HepG2 (cell line): ENCODE measurements around the gene ABT1. TPM values are rescaled to one million over a fixed set of nuclear protein-coding genes. Genes with fewer than 3 reads are reported as not detected.

ENCODE experiments used
- ARNT2 ChIP-seq: sonication (generic); formaldehyde crosslinking; IDR thresholded peaks from 2 replicates; pipeline ENCODE4 v1.8.0; 2022; ENCODE audit warnings: mild to moderate bottlenecking, low read depth, missing genetic modification reagents, moderate library complexity
- CEBPZ ChIP-seq: IDR thresholded peaks from 2 replicates; pipeline ENCODE4 v1.6.1; 2012; ENCODE audit warnings: low read length, improper control_type of control experiment
- EEA1 ChIP-seq: sonication (generic); formaldehyde crosslinking; IDR thresholded peaks from 2 replicates; pipeline ENCODE4 v1.5.1; 2020; ENCODE audit warnings: mild to moderate bottlenecking, missing genetic modification reagents, borderline replicate concordance
- MBNL3 ChIP-seq: fragments of 250-450 bp; sonication (Bioruptor Pico); conservative IDR thresholded peaks from 2 replicates; pipeline ENCODE4 v1.8.0; 2022; ENCODE audit warnings: mild to moderate bottlenecking, inconsistent platforms
- NCOA5 ChIP-seq: sonication (generic); formaldehyde crosslinking; IDR thresholded peaks from 2 replicates; pipeline ENCODE4 v1.4.0; 2020; ENCODE audit warnings: missing genetic modification reagents
- NFE2L2 ChIP-seq: fragments of 150-350 bp; IDR thresholded peaks from 2 replicates; pipeline ENCODE4 v1.6.1; 2014; ENCODE audit warnings: low read length
- NRL ChIP-seq: sonication (generic); formaldehyde crosslinking; IDR thresholded peaks from 2 replicates; pipeline ENCODE4 v1.5.0; 2020; ENCODE audit warnings: missing genetic modification reagents, mild to moderate bottlenecking, moderate library complexity, borderline replicate concordance
- REPIN1 ChIP-seq: sonication (generic); formaldehyde crosslinking; IDR thresholded peaks from 2 replicates; pipeline ENCODE4 v1.8.0; 2022; ENCODE audit warnings: missing genetic modification reagents, low read depth, mild to moderate bottlenecking, borderline replicate concordance
- SMYD3 ChIP-seq: sonication (generic); formaldehyde crosslinking; IDR thresholded peaks from 2 replicates; pipeline ENCODE4 v1.8.1; 2023; ENCODE audit warnings: mild to moderate bottlenecking, missing genetic modification reagents
- SPEN ChIP-seq: sonication (generic); formaldehyde crosslinking; IDR thresholded peaks from 2 replicates; pipeline ENCODE4 v1.5.1; 2020; ENCODE audit warnings: low read depth, mild to moderate bottlenecking, missing genetic modification reagents
- SSRP1 ChIP-seq: IDR thresholded peaks from 2 replicates; pipeline ENCODE4 v1.6.1; 2016; ENCODE audit warnings: control low read depth
- TOPORS ChIP-seq: sonication (generic); formaldehyde crosslinking; IDR thresholded peaks from 2 replicates; pipeline ENCODE4 v1.8.0; 2023; ENCODE audit warnings: mild to moderate bottlenecking, missing genetic modification reagents
- ZMYM3 ChIP-seq: sonication (generic); formaldehyde crosslinking; IDR thresholded peaks from 2 replicates; pipeline ENCODE4 v1.5.1; 2020; ENCODE audit warnings: mild to moderate bottlenecking, missing genetic modification reagents
- ZNF501 ChIP-seq: sonication (generic); formaldehyde crosslinking; IDR thresholded peaks from 2 replicates; pipeline ENCODE4 v1.5.1; 2020; ENCODE audit warnings: mild to moderate bottlenecking, moderate library complexity, missing genetic modification reagents
- ZNF550 ChIP-seq: sonication (generic); formaldehyde crosslinking; IDR thresholded peaks from 2 replicates; pipeline ENCODE4 v1.4.0; 2020; ENCODE audit warnings: mild to moderate bottlenecking, missing genetic modification reagents, borderline replicate concordance
- ZNF687 ChIP-seq: sonication (generic); formaldehyde crosslinking; IDR thresholded peaks from 2 replicates; pipeline ENCODE4 v1.5.1; 2020; ENCODE audit warnings: mild to moderate bottlenecking, missing genetic modification reagents, moderate library complexity
- ZNF777 ChIP-seq: sonication (generic); formaldehyde crosslinking; IDR thresholded peaks from 2 replicates; pipeline ENCODE4 v1.4.0; 2020; ENCODE audit warnings: missing genetic modification reagents
- ZNF883 ChIP-seq: sonication (generic); formaldehyde crosslinking; IDR thresholded peaks from 2 replicates; pipeline ENCODE4 v1.5.1; 2020; ENCODE audit warnings: mild to moderate bottlenecking, missing genetic modification reagents; ENCODE audit errors: not compliant biosample characterization
- polyA plus RNA-seq, 8 experiments: library from polyadenylated mRNA; depleted of rRNA in 3 of 8; stranded (reverse) in 7 of 8; unstranded in 1 of 8; fragments of >200 nt; fragmentation: Illumina TruSeq in 4 of 8; extraction: Trizol in 4 of 8; gene quantifications; 2 replicates each; pipeline versions ENCODE4 v1.2.1 to v1.2.3, GENCODE V29; 2011 to 2016; ENCODE audit warnings: low read depth in 4 of 8, missing spikeins in 1 of 8, mixed read lengths in 1 of 8; ENCODE audit not compliant: insufficient read depth in 1 of 8
- total RNA-seq, 5 experiments: library from RNA; depleted of rRNA; stranded (reverse); fragments of >200 nt; fragmentation: Illumina TruSeq; extraction: Trizol; gene quantifications; 2 replicates each; pipeline ENCODE4 v1.2.3, GENCODE V29; 2016; ENCODE audit warnings: low read depth in 1 of 5
- TF ChIP-seq, protein P1 (sequence below): sonication (generic); formaldehyde crosslinking; IDR thresholded peaks from 2 replicates; pipeline ENCODE4 v1.4.0; 2020; ENCODE audit warnings: mild to moderate bottlenecking, missing genetic modification reagents

The ABT1 gene
- total and polyA plus RNA-seq, 2 of the 13 experiments (the other 11 are each of a cell fraction or from before 2014, with no cell fraction given): 38.4 TPM

DNA sequence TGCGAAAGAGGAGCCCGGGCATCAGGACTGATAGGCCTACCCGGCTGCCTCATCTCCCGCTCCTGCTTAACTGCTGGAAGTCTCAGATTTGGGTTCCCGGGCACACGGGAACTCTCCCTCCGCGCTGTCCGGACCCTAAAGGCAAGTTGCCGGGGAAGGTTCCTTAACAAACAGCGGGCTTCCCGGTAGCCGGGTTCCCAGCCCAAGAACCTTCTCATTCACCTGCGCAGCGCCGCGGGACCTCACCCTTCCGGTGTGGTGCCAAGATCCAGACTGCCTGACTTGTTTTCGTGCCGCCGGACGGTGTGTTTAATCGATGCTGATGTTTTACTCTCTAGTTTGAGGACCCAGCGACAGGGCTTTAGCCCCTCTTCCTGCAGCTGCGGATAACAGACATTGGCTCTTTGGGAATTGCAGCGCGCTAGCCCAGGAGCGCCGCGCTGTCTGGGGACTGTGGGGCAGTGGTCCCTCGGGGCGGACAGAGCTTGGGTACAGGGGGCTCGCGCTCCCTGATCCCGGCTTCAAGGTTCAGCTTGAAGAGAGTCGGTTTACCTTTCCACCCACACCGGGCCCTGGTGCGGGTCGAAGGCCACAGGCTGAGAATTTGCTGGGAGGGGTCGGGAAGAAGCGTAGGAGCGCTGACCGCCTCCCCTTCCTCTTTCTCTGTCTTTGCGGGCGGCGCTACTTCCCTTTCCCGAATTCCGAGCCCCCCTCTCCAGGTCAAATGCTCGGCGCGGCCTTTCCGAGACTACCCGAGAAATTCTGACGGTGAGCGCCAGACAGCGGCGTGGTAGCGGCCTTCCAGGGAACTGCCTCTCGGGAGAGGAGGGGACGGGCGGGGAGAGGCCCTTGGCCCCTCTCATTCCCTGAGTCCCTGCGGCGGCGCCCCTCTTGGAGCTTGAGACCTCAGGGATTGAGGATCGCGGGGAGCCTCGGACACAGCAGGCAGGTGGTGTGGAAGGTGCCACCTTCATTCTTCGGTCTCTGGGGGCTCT, 17.2 kb downstream of the ABT1 start (continued):
- no peak for TF ChIP-seq NRL (CRISPR knock-in tag)
- TF ChIP-seq ZNF550 (CRISPR knock-in tag): no peak
- TF ChIP-seq, protein P1, sequence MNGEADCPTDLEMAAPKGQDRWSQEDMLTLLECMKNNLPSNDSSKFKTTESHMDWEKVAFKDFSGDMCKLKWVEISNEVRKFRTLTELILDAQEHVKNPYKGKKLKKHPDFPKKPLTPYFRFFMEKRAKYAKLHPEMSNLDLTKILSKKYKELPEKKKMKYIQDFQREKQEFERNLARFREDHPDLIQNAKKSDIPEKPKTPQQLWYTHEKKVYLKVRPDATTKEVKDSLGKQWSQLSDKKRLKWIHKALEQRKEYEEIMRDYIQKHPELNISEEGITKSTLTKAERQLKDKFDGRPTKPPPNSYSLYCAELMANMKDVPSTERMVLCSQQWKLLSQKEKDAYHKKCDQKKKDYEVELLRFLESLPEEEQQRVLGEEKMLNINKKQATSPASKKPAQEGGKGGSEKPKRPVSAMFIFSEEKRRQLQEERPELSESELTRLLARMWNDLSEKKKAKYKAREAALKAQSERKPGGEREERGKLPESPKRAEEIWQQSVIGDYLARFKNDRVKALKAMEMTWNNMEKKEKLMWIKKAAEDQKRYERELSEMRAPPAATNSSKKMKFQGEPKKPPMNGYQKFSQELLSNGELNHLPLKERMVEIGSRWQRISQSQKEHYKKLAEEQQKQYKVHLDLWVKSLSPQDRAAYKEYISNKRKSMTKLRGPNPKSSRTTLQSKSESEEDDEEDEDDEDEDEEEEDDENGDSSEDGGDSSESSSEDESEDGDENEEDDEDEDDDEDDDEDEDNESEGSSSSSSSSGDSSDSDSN (CRISPR knock-in tag): peak; percentile 34; the same call in 1 of the 2 replicates
- TF ChIP-seq CEBPZ: no peak
- TF ChIP-seq ZNF883 (CRISPR knock-in tag): peak; percentile 30
- TF ChIP-seq NFE2L2: no peak
- TF ChIP-seq SPEN (CRISPR knock-in tag): no peak
- TF ChIP-seq ZMYM3 (CRISPR knock-in tag): no peak
- no peak for TF ChIP-seq NCOA5
- 0 out of 2 replicates have a peak, but pooled peaks have one; percentile 16 for TF ChIP-seq REPIN1 (CRISPR knock-in tag)
- no peak for TF ChIP-seq SMYD3 (CRISPR knock-in tag)
- TF ChIP-seq ARNT2 (CRISPR knock-in tag): no peak
- no peak for TF ChIP-seq SSRP1 (CRISPR knock-in tag)
- TF ChIP-seq EEA1 (CRISPR knock-in tag): no peak
- peak; percentile 50 for TF ChIP-seq ZNF501
- TF ChIP-seq ZNF687 (CRISPR knock-in tag): peak; percentile 61
- TF ChIP-seq MBNL3 (CRISPR knock-in tag): no peak
- no peak for TF ChIP-seq TOPORS (CRISPR knock-in tag)
- 0 out of 2 replicates have a peak, but pooled peaks have one; percentile 24 for TF ChIP-seq ZNF777 (CRISPR knock-in tag)
